ENCODE data around the gene APOBEC3H.
"Not testable (repeated sequence)": the region's sequence is repeated elsewhere in the genome, so short reads cannot be mapped to it uniquely, and the experiment has no call there.

Gene APOBEC3H

GRCh38 chr22:39073981-39074380, 23.1 kb upstream of the APOBEC3H start:
- TF ChIP-seq CTCF (IDR thresholded peaks at IDR 0.05; ENCODE audit: low read depth, low read length): no peak
- DNase-seq (ENCODE audit: extremely low read depth, low read depth): no peak

GRCh38 chr22:39076155-39077025, 20.7 kb upstream of the APOBEC3H start:
- not testable (repeated sequence) for DNase-seq (ENCODE audit: extremely low read depth, low read depth)

GRCh38 chr22:39077026-39077840, 19.8 kb upstream of the APOBEC3H start, which contains the start of gene APOBEC3G:
TSS of gene APOBEC3G (plus strand) at chr22:39077275. CDS start at chr22:39077362, 87 bp downstream.
- peak; percentile 7 for DNase-seq (ENCODE audit: extremely low read depth, low read depth)

GRCh38 chr22:39077912-39078311, 19.1 kb upstream of the APOBEC3H start:
- DNase-seq (ENCODE audit: extremely low read depth, low read depth): not testable (repeated sequence)

GRCh38 chr22:39078329-39078728, 18.7 kb upstream of the APOBEC3H start:
- no peak for DNase-seq (ENCODE audit: extremely low read depth, low read depth)

GRCh38 chr22:39079054-39079637, 17.9 kb upstream of the APOBEC3H start:
- DNase-seq (ENCODE audit: extremely low read depth, low read depth): not testable (repeated sequence)

More at GRCh38 chr22:39078329-39078728, 18.7 kb upstream of the APOBEC3H start:
- TF ChIP-seq CTCF (IDR thresholded peaks at IDR 0.05; ENCODE audit: low read depth, low read length): no peak

- no peak for TF ChIP-seq CTCF (IDR thresholded peaks at IDR 0.05; ENCODE audit: low read depth, low read length)
- DNase-seq (ENCODE audit: extremely low read depth, low read depth): no peak
Measured at GRCh38 chr22:39080052-39080762, 16.8 kb upstream of the APOBEC3H start.

GRCh38 chr22:39081016-39081415, 16.0 kb upstream of the APOBEC3H start:
- no peak for TF ChIP-seq CTCF (IDR thresholded peaks at IDR 0.05; ENCODE audit: low read depth, low read length)

GRCh38 chr22:39081598-39081997, 15.4 kb upstream of the APOBEC3H start:
- no peak for DNase-seq (ENCODE audit: extremely low read depth, low read depth)
- no peak for TF ChIP-seq CTCF (IDR thresholded peaks at IDR 0.05; ENCODE audit: low read depth, low read length)

More at GRCh38 chr22:39081016-39081415, 16.0 kb upstream of the APOBEC3H start:
- DNase-seq (ENCODE audit: extremely low read depth, low read depth): no peak
